ENCODE results near the gene EPAS1.
"Not testable (repeated sequence)": the region's sequence is repeated elsewhere in the genome, so short reads cannot be mapped to it uniquely, and the experiment has no call there.

The EPAS1 gene

DNA sequence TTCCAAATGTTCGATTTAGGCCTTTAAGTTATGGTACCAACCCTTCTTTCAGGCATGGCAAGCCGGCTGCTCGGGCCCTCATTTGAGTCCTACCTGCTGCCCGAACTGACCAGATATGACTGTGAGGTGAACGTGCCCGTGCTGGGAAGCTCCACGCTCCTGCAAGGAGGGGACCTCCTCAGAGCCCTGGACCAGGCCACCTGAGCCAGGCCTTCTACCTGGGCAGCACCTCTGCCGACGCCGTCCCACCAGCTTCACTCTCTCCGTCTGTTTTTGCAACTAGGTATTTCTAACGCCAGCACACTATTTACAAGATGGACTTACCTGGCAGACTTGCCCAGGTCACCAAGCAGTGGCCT lies 87.2 kb downstream of the EPAS1 start:
- no peak for DNase-seq

DNA sequence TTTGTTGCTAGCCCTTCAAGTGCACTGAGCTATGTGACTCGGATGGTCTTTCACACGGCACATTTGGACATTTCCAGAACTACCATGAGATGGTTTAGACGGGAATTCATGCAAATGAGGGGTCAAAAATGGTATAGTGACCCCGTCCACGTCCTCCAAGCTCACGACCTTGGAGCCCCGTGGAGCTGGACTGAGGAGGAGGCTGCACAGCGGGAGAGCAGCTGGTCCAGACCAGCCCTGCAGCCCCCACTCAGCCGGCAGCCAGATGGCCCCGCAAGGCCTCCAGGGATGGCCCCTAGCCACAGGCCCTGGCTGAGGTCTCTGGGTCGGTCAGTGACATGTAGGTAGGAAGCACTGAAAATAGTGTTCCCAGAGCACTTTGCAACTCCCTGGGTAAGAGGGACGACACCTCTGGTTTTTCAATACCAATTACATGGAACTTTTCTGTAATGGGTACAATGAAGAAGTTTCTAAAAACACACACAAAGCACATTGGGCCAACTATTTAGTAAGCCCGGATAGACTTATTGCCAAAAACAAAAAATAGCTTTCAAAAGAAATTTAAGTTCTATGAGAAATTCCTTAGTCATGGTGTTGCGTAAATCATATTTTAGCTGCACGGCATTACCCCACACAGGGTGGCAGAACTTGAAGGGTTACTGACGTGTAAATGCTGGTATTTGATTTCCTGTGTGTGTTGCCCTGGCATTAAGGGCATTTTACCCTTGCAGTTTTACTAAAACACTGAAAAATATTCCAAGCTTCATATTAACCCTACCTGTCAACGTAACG lies 88.8 kb downstream of the EPAS1 start:
- DNase-seq = no peak

DNA sequence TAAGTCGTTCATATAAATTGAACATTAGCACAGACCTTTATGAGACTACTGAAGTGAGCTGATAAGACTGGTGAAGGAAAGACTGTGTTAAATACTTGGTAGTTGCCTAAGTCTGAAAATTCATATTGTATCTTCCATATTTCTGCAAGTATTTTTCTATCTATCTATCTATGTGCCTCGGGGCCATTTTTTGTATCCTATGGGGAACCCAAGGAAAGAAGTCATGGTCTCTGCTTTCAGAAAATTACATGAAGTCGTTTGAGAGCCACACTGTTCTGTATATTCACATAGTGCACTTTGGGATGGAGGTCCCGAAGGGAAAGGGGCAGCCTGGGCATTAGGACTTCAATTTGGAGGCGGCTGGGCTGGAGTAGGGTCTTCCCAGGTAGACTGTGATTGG lies 89.6 kb downstream of the EPAS1 start:
- no peak for DNase-seq

DNA sequence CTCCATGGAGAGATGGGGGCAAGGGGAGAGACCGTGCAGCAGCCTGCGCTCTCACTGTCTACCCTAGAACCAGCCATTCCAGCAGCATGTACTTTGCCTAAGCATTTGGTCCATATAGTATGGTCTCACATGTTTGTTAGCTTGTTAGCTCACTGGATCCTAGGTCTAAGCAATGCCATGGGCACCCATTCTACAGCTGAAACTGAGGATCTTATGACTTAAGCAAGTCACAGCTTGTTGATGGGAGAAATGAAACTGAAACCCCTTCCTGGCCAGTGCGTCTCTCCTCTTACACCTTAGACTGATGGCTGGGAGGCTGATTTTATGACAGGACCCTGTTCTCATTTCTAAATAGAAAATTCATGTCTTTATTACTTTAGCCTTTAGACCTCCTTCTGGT lies 90.1 kb downstream of the EPAS1 start:
- no peak for DNase-seq

DNA sequence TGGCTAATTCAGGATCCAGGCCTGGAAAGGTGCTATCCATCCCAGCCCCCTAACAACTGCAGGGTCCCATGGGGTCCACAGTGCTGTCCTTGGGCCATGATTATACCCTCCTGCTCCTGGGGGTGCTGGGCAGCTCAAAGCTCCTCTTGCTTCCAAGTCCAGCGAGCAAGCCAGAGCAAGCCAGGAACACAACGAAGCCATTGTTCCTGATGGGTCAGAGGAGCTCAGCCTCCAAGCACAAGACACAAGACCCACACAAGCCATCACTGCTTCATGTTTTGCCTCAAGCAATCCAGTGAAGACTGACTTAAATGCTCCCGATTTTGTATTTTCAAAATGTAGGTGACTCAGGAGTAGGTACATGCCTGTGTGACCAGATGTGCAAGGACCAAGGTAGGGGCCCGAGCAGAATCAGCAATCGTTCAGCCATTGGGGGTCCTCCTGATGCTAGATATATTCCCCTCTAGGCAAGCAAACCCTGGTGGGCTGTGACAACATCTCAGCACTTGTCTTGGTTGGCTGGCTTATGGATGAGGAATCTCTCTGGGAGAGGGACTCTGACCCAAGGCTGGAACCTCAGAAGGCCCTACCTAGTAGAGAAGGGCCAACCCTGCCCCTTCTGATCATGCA lies 90.8 kb downstream of the EPAS1 start:
- no peak for DNase-seq

DNA sequence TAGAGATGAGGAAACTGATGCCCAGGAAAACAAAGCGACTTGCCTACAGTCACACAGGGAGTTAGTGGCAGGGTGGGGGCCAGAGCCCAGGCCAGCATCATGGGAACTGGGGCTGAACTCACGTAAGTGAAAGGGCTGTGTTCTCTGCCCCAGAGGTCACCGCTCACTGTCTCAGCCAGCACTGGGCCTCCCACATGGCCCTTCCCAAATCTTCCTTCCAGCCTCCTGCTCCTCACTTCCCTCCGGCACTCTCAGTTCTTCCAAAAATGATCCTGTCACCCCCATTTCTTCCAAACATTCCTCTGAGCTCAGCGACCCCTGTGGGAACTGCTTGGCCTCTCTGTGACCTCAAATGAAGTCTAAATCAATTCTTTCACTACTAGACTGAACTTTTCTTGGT lies 91.7 kb downstream of the EPAS1 start:
- DNase-seq = no peak

DNA sequence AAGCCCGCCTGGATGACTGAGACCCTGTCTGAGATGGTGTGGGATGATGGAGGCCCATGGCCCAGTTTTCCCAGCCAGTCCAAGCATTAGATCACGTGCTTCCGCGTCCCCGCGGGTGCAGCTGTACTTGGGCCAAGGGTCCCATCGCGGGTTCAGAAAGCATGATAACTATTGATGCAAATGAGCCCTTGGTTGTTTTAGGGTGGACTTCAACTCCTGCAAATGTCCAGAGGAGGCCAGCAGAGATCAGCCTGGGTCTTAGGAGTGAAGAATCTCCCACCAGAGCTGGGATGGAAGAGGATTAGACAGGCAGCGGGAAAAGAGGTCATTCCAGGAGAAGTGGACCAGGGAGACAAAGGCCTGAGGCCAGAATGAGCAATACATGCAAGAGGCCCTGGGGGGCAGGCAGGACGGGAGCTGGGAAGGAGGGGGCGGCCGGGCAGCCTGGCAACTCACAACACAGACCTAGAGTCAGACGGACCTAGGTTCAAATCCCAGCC lies 92.3 kb downstream of the EPAS1 start:
- DNase-seq = no peak

DNA sequence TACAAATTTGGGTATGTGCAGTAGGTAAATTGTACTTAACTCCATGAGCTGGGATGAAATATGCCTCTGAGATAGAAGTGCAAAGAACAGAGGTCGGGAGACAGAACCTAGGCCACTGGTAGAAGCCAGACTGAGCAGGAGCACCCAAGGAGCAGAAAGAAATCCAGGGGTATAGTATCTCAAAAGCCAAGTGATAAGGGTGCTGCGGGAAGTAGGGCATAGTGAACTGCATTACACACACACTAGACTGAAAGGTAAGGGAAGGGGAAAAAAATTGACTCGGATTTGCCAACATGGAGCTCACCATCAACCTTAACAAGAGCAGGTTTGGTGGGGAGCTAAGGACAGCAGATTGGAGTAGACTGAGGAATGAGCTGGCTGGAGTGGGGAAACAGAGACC lies 92.8 kb downstream of the EPAS1 start:
- no peak for DNase-seq

DNA sequence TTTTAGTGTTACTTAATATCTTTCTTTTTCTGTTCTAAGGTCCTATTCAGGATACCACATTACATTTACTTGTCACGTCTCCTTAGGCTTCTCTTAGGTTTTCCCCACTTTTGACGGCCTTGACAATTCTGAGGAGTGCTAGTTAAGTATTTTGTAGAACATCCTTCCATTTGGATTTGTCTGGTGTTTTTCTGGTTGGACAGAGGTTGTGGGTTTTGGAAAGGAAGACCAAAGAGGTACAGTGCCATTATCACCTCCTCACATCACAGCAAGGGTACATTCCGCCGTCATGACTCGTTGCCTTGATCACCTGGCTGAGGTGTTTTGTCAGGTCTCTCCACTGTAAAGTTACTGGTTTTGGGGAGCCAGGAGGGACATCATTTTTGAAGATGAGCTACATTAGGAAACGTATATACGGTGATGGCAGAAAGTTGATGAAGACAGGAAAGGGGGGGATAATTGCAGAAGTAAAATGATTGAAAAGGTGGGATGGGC lies 93.7 kb downstream of the EPAS1 start:
- no peak for DNase-seq

DNA sequence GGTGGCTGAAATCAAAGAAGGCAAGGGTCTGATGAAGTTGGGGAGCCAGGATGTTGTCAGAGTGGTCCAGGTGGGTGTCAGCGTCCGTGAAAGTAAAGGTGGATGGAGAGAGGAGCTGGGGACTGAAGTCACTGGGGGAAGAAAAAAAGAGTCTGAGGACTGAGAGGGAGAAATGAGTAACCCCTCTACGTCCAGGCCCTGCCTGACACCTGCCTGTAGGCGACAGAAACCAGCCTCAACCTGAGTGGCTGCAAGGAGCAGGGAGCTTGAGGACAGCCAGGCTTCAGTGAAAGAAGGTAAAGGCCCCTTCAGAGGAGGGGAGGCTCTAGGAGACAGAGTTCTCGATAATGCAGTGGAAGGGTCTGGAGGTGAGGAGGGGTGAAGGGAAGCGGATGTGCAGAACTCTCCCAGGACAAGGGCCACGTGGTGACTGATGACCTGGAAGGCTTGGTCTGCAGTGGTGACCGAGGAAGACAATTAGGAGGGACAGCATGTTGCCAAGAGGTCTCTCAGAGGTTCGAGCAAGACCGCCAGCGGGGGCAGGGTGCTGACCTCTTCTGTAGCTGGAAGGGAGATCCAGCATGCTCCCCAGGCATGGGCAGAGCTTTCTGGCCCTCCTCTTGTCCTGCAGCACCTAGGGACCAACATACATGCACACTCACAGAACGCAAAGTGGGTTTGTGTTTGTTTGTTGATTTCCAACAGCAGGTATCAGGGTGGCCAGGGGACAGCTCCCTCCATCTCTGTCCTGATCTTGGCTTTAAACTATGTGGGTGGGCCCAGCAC lies 95.5 kb downstream of the EPAS1 start:
- DNase-seq = no peak

DNA sequence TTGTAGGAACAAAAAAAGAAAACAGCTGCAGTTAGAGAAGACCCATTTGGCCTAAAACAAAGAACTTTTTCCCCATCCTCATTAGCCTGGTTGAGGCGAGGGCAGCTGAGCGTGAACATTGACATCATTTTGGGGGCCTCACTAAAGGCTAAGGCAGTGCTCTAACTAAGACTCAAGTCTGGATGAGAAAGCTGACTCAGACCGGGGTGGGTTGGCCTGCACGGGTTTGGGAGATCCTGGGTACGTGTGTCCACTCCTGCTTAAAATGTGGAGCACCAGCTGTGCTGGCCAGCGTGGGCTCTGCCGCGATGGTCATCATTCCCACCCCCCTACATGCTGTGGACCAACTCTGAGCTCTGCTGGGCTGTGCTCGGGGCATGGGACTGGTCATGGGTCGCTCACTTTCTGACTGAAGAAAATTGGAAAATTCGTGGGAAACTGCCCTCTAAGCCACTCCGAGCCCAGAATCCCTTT lies 96.2 kb downstream of the EPAS1 start:
- no peak for DNase-seq

DNA sequence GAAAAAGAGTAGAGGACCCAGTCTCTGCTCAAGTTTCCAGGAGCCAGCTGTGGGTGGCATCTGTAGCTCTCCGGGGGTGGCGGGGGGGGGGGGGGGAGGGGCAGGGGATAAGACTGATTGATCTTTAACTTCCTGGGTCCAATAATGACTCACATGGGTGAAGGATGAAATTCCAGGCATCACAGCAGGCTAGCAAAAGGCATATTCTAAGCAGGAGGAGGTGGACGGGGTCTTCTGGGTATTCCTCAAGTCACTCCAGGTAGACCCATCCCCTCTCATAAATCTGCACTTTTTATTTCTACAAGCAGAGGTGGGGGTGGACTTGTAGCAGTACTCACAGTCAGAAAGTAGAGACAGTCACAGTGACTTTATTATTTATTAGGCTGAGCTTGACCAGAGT lies 96.7 kb downstream of the EPAS1 start:
- no peak for DNase-seq

DNA sequence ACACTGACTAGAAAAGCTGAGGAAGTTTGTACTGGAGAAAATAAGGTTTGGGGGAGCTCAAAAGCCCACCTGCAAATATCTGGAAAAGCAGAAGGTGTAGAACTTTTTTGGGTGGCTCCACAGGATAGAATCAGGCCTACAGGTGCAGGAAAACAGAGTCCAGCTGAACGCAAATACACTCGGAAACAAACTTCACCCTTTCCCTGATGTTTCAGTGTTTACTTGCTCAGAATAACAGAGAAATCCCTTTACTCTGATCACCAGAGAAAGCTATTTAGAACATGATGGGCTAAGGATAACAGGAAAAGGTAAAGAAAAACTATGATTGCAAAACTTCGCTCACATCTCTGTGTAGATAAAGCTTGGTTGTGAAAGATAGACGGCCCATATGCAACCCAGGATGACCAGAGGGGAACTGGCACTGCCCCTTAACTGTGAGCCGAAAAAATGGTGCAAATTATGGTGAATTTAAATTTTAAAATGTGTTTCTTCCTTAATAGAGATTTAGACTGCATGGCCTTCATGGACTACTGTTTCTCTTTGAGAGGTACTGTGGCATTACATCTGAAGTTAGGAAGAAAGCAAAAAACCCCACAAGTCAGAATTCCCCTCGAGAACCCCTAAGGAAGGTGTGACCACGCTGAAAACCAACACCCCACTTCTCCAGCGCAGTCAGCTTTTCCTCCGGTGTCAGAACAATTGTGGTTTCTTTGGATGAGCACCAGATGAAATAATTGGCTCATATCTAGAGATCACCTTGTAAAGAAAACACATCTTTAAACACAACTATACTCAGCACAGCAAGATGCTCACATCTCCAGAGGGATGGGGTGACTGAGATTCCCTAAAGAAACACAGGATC lies 97.7 kb downstream of the EPAS1 start:
- DNase-seq = no peak

DNA sequence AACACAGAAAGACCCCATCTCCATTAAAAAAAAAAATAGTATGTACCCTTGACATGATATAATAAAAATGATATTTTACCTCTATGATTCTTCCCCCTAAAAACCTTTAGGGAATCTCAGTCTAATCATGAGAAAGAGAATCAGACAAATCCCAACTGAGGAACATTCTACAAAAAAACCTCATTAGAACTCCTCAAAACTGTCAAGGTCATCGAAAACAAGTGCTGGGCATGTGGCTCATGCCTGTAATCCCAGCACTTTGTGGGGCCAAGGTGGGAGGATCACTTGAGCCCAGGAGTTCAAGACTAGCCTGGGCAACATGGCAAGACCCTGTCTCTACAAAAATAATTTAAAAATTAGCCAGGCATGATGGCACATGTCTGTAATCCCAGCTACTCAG lies 98.5 kb downstream of the EPAS1 start:
- DNase-seq = not testable (repeated sequence)

DNA sequence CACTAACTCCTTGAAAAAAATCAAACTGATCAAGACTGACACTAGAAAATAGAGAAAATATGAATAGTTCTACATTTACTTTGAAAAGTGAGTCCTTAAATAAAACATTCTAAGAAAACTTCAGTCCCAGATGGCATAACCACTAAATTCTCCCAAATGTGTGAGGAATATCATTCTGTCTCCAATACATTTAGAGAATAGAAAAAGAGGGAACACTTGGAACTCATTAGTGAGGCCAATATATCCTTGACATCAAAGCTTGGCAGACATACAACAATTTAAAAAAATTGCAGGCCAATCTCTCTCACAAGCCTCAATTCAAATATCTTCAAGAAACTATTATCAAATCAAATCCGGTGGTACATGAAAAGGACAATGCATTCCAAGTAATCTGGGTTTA lies 102.8 kb downstream of the EPAS1 start:
- no peak for DNase-seq

DNA sequence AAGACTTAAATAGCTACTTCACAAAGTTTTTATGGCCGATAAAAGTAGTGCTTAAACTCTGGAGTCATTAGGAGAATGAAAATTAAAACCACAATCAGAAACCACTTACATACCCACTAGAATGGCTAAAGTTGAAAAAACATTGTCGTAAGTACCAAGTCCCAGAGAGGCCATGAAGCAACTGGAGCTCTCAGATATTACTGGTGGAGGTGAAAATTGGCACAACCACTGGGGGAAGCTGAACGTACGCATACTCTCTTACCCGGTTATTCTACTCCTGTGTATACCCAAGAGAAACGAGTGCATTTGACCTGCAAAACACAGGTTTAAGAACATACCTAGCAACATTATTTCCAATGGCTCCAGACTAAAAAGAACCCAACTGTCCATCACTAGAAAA lies 105.7 kb downstream of the EPAS1 start:
- no peak for DNase-seq

DNA sequence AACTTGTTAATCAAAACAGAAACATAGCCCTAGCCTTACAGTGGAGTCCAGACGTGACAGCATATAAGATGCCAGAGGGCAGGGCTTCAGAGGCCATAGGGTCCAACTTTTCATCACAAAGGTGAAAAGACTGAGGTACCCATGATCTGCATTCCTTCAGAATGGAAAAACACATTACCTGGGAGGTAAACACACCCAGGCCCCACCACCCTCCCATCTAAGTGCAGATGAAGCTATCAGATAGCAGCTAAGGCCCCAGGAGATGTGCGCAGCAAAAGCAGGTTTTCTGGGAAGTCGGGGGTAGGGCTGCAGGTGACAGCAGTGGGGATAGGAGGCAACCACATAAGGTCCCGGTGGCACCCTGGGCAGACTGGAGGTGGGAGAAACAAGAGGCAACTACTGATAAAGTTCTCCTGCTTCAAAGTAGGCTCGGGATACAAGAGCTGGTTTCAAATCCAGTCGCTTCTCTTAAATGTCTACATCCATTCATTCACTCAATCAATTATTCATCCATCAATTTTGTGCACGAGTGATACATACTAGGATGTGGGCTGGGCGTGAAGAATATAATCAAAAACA lies 107.1 kb downstream of the EPAS1 start:
- no peak for DNase-seq

DNA sequence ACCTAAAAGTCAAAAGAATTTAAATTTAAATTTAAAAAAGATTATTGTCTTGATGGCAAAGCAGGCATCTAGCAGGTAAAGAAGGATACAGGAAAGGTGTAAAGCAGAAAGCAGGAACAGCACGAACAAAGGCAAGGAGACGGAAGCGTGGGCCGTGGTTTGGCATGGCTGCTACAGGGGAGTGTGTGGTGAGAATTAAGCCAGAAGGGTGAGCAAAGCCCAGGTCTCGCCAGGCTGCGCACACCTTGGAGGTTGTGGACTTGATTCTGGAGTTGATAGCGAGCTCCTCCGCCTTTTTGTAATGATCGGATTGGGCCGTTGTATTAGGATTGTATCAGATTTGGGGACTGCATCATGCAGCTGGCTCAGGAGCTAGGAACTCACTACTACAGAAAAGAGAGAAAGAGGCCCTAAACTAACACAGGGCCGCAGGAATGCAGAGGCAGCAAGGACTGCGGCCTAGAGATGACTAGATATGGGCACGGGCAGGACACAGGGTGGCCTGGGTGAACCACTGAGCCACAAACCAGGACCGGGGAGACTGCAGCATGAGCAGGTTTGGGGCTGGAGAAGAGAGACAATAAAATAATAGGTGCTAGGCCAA lies 110.7 kb downstream of the EPAS1 start:
- DNase-seq = no peak

DNA sequence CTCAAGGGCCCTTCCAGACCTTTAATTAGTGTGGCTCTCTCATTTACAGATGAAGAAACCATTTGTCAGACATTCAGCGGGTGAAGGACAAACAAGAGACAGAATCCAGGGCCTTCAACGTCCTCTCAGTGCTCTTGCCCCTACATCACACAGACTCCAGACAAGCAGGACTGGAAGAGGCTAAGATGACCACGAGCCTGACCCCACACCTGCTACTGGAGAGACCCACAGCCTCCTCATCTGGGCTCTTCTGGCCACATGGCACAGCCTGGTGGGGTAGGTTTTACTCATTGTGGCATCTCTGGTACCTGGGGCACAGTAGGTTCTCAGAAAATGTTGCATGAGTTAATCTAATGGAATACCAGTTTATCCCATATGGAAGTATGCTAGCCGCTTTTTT lies 112.5 kb downstream of the EPAS1 start:
- no peak for DNase-seq

DNA sequence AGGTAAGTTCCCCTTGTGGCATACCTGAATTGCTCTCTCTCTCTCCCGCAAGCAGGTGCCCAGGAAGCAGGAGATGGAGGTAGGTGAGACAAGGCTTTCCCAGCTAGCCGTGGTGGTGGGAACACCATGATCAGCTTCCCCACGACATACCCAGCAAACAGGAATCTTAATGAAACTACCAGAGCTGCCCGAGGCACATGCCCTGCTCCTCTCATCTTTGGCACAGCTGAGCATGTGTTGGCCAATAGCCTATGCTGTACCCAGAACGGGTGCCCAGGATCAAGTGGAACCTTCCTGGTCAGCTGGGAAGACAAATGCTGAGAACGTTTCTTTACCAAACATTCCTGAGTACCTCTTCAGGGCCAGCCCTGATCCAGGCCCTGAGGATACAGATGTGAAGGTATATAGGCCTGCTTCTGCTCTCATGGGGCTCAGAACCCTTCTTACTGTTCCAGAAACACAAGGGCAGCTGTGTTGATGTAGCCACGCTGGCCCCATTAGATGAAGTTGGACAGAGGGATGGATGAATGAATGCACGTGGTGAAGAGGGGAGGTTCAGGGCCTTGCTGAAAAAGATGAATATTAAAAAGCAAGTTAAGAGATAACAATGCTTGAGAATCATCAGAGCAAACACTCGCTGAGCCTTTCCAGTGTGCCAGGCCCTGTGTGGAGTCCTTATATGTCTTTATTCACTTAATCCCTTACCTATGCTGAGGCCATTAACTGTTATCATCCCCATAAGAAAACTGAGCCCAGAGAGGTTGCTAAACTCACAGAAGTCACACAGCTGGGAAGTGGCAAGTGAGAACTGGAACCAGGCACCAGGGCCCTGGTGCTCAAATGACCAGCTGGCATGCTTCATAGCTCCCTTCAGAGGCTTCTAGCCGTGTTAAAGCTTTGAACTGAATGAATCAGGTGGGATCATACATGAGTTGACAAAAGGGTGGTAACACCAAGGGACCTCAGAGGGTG lies 113.4 kb downstream of the EPAS1 start:
- no peak for DNase-seq

DNA sequence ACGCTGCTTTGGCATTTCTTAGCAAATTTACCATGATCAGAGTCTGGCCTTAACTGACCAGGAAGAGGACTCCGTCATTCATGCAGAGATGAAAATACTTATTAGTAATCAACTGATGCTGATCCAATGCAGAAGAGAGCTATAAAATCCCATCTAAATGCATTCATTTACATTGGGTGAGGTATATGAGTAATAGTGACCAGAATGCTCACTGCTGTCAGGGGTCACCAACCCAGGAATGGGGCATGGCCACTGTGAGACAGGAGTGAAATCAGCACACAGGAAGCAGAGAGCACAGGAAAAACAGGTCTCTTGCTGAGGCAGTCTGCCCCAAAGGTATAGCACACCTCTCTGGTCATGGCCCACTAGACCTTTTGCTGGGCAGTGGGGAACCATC lies 114.0 kb downstream of the EPAS1 start:
- no peak for DNase-seq

Measured in activated gamma-delta T cell treated with Interleukin-2 at 50 U/mL for 16 hours (primary cell).